Measurements from ENCODE around the gene HTR5A. TPM values are rescaled to one million over a fixed set of nuclear protein-coding genes. Genes with fewer than 3 reads are reported as not detected.
"Not testable (repeated sequence)": the region's sequence is repeated elsewhere in the genome, so short reads cannot be mapped to it uniquely, and the experiment has no call there.

The HTR5A gene
- not detected for total RNA-seq
- not detected for polyA plus RNA-seq
- long read RNA-seq, donor 1, result 0 reads
- long read RNA-seq, donor 2, result 0 reads
- long read RNA-seq, donor 3, result 0 reads
- long read RNA-seq, donor 4, result 0 reads

GRCh38 chr7:155069992-155070751, at the start of gene HTR5A:
HTR5A (plus strand) TSS chr7:155070324; CDS start chr7:155070900, 576 bp downstream.
- 3% methylated on average over 48 of the region's 48 CpGs for WGBS
- intact Hi-C loops (cut with DNase I), result no loop called here
- no peaks in the 10 kb centered on the region for H3K27me3 ChIP-seq (ENCODE audit: control insufficient read depth, insufficient read depth)
- H3K4me3 ChIP-seq (ENCODE audit: low read length), result no peak within 1 kb of the TSS
- no peaks in the 10 kb centered on the region for H3K9me3 ChIP-seq (ENCODE audit: control insufficient read depth, low read length)
- no peaks in the 10 kb centered on the region for H3K4me1 ChIP-seq (ENCODE audit: control insufficient read depth, insufficient read depth, low read length)
- peak; percentile 85 to 93 (median 93) for DNase-seq
- ATAC-seq, result peak; percentile 94 to 98
- H3K27ac ChIP-seq (ENCODE audit: low read length), result no peak within 1 kb of the TSS

- no peaks in the 10 kb centered on the region for H3K9me3 ChIP-seq (ENCODE audit: control insufficient read depth, low read length)
- no peak for ATAC-seq
- intact Hi-C loops (cut with DNase I), result no loop called here
- H3K27ac ChIP-seq (ENCODE audit: low read length), result no peak overlapping the region
- H3K27me3 ChIP-seq (ENCODE audit: control insufficient read depth, insufficient read depth), result no peaks in the 10 kb centered on the region
- no peak overlapping the region for H3K4me3 ChIP-seq (ENCODE audit: low read length)
- 71% methylated on average over 5 of the region's 5 CpGs for WGBS
- no peak for DNase-seq
- H3K4me1 ChIP-seq (ENCODE audit: control insufficient read depth, insufficient read depth, low read length), result no peaks in the 10 kb centered on the region
These were observed 49.1 kb upstream of the HTR5A start for GRCh38 chr7:155020996-155021395.

GRCh38 chr7:155021699-155022145, 48.4 kb upstream of the HTR5A start:
- 78% methylated on average over 7 of the region's 7 CpGs for WGBS
- no peak overlapping the region for H3K27ac ChIP-seq (ENCODE audit: low read length)
- H3K4me3 ChIP-seq (ENCODE audit: low read length), result no peak overlapping the region
- H3K27me3 ChIP-seq (ENCODE audit: control insufficient read depth, insufficient read depth), result no peaks in the 10 kb centered on the region
- ATAC-seq (no peak), DNase-seq (no peak)
- intact Hi-C loops (cut with DNase I), result no loop called here
- H3K9me3 ChIP-seq (ENCODE audit: control insufficient read depth, low read length), result no peaks in the 10 kb centered on the region
- no peaks in the 10 kb centered on the region for H3K4me1 ChIP-seq (ENCODE audit: control insufficient read depth, insufficient read depth, low read length)

GRCh38 chr7:155027879-155028278, 42.2 kb upstream of the HTR5A start:
- no peak for ATAC-seq
- intact Hi-C loops (cut with DNase I), result no loop called here
- WGBS, result 96% methylated on average over 1 of the region's 1 CpG

GRCh38 chr7:155032978-155033377, 37.1 kb upstream of the HTR5A start:
- Histone ChIP-seq H3K27ac (ENCODE audit: low read length) (no peak overlapping the region), H3K27me3 (ENCODE audit: control insufficient read depth, insufficient read depth) (no peaks in the 10 kb centered on the region), H3K9me3 (ENCODE audit: control insufficient read depth, low read length) (no peaks in the 10 kb centered on the region), H3K4me1 (ENCODE audit: control insufficient read depth, insufficient read depth, low read length) (no peaks in the 10 kb centered on the region), H3K4me3 (ENCODE audit: low read length) (no peak overlapping the region)
- 67% methylated on average over 6 of the region's 6 CpGs for WGBS
- ATAC-seq, result no peak
- intact Hi-C loops (cut with DNase I), result no loop called here
- no peak for DNase-seq

More at GRCh38 chr7:155027879-155028278, 42.2 kb upstream of the HTR5A start:
- DNase-seq, result no peak
- no peaks in the 10 kb centered on the region for H3K4me1 ChIP-seq (ENCODE audit: control insufficient read depth, insufficient read depth, low read length)
- H3K4me3 ChIP-seq (ENCODE audit: low read length), result no peak overlapping the region
- no peaks in the 10 kb centered on the region for H3K27me3 ChIP-seq (ENCODE audit: control insufficient read depth, insufficient read depth)
- no peak overlapping the region for H3K27ac ChIP-seq (ENCODE audit: low read length)
- H3K9me3 ChIP-seq (ENCODE audit: control insufficient read depth, low read length), result no peaks in the 10 kb centered on the region

- WGBS, result 85% methylated on average over 15 of the region's 15 CpGs
- H3K9me3 ChIP-seq (ENCODE audit: control insufficient read depth, low read length); ATAC-seq; intact Hi-C loops (cut with DNase I); H3K27me3 ChIP-seq (ENCODE audit: control insufficient read depth, insufficient read depth); H3K4me1 ChIP-seq (ENCODE audit: control insufficient read depth, insufficient read depth, low read length); DNase-seq; H3K4me3 ChIP-seq (ENCODE audit: low read length); H3K27ac ChIP-seq (ENCODE audit: low read length): not testable (repeated sequence)
These were observed 35.6 kb upstream of the HTR5A start for GRCh38 chr7:155034495-155034894.

GRCh38 chr7:155038335-155038734, 31.8 kb upstream of the HTR5A start:
- Histone ChIP-seq H3K4me1 (ENCODE audit: control insufficient read depth, insufficient read depth, low read length) (no peaks in the 10 kb centered on the region), H3K4me3 (ENCODE audit: low read length) (no peak overlapping the region), H3K9me3 (ENCODE audit: control insufficient read depth, low read length) (no peaks in the 10 kb centered on the region), H3K27ac (ENCODE audit: low read length) (no peak overlapping the region), H3K27me3 (ENCODE audit: control insufficient read depth, insufficient read depth) (no peaks in the 10 kb centered on the region)
- no peak for ATAC-seq
- 84% methylated on average over 4 of the region's 4 CpGs for WGBS
- DNase-seq, result no peak
- intact Hi-C loops (cut with DNase I), result no loop called here

GRCh38 chr7:155043756-155044155, 26.4 kb upstream of the HTR5A start:
- intact Hi-C loops (cut with DNase I), result no loop called here
- WGBS, result 56% methylated on average over 4 of the region's 4 CpGs
- no peaks in the 10 kb centered on the region for H3K27me3 ChIP-seq (ENCODE audit: control insufficient read depth, insufficient read depth)

GRCh38 chr7:155048006-155048405, 22.1 kb upstream of the HTR5A start:
- no peaks in the 10 kb centered on the region for H3K4me1 ChIP-seq (ENCODE audit: control insufficient read depth, insufficient read depth, low read length)
- DNase-seq (no peak), ATAC-seq (no peak)
- no peak overlapping the region for H3K27ac ChIP-seq (ENCODE audit: low read length)
- no peaks in the 10 kb centered on the region for H3K9me3 ChIP-seq (ENCODE audit: control insufficient read depth, low read length)
- H3K4me3 ChIP-seq (ENCODE audit: low read length), result no peak overlapping the region
- 61% methylated on average over 4 of the region's 4 CpGs for WGBS
- H3K27me3 ChIP-seq (ENCODE audit: control insufficient read depth, insufficient read depth), result no peaks in the 10 kb centered on the region
- intact Hi-C loops (cut with DNase I), result no loop called here

More at GRCh38 chr7:155043756-155044155, 26.4 kb upstream of the HTR5A start:
- DNase-seq (no peak), ATAC-seq (no peak)
- Histone ChIP-seq H3K27ac (ENCODE audit: low read length) (no peak overlapping the region), H3K4me3 (ENCODE audit: low read length) (no peak overlapping the region), H3K9me3 (ENCODE audit: control insufficient read depth, low read length) (no peaks in the 10 kb centered on the region), H3K4me1 (ENCODE audit: control insufficient read depth, insufficient read depth, low read length) (no peaks in the 10 kb centered on the region)

- H3K27ac ChIP-seq (ENCODE audit: low read length), result no peak overlapping the region
- H3K27me3 ChIP-seq (ENCODE audit: control insufficient read depth, insufficient read depth), result no peaks in the 10 kb centered on the region
- ATAC-seq, result no peak
- no peak for DNase-seq
- H3K4me3 ChIP-seq (ENCODE audit: low read length), result no peak overlapping the region
- no peaks in the 10 kb centered on the region for H3K9me3 ChIP-seq (ENCODE audit: control insufficient read depth, low read length)
- intact Hi-C loops (cut with DNase I), result no loop called here
- WGBS, result 76% methylated on average over 4 of the region's 4 CpGs
- no peaks in the 10 kb centered on the region for H3K4me1 ChIP-seq (ENCODE audit: control insufficient read depth, insufficient read depth, low read length)
These were observed 18.8 kb upstream of the HTR5A start for GRCh38 chr7:155051355-155051754.

GRCh38 chr7:155053002-155053401, 17.1 kb upstream of the HTR5A start:
- ATAC-seq (no peak), DNase-seq (no peak)
- Histone ChIP-seq H3K4me3 (ENCODE audit: low read length) (no peak overlapping the region), H3K4me1 (ENCODE audit: control insufficient read depth, insufficient read depth, low read length) (no peaks in the 10 kb centered on the region), H3K27me3 (ENCODE audit: control insufficient read depth, insufficient read depth) (no peaks in the 10 kb centered on the region), H3K9me3 (ENCODE audit: control insufficient read depth, low read length) (no peaks in the 10 kb centered on the region), H3K27ac (ENCODE audit: low read length) (no peak overlapping the region)
- 73% methylated on average over 12 of the region's 12 CpGs for WGBS
- intact Hi-C loops (cut with DNase I), result no loop called here
